K562 (cell line): ENCODE results near the gene DNAJC8. TPM values are rescaled to one million over a fixed set of nuclear protein-coding genes. Genes with fewer than 3 reads are reported as not detected.
A peak's percentile ranks its signal among the peaks of the same experiment; 100 is the strongest.

Experiments used
- AFF4 ChIP-seq: sonication (generic); formaldehyde crosslinking; IDR thresholded peaks from 2 replicates; pipeline ENCODE4 v1.8.0; 2023; ENCODE audit warnings: mild to moderate bottlenecking, missing genetic modification reagents
- BACH1 ChIP-seq: fragments of 200-800 bp; sonication (Bioruptor generic); IDR thresholded peaks from 2 replicates; pipeline ENCODE4 v1.6.1; 2016; ENCODE audit warnings: missing genetic modification characterization, missing compliant biosample characterization
- BRCA1 ChIP-seq, 2 experiments: fragments of 450-650 bp in 1 of 2; sonication (generic) in 1 of 2; formaldehyde crosslinking in 1 of 2; IDR thresholded peaks; 2 replicates each; pipeline versions ENCODE4 v1.5.0 to v1.6.1; 2017 to 2020; ENCODE audit warnings: mild to moderate bottlenecking in 1 of 2, missing genetic modification reagents in 1 of 2
- CTCFL ChIP-seq: IDR thresholded peaks from 2 replicates; pipeline ENCODE4 v1.6.1; 2011; ENCODE audit warnings: borderline replicate concordance, low read depth, mild to moderate bottlenecking, moderate library complexity, low read length; ENCODE audit not compliant: insufficient read depth, poor library complexity, severe bottlenecking
- CXXC5 ChIP-seq: fragments of 250-450 bp; sonication (Bioruptor Pico); IDR thresholded peaks from 2 replicates; pipeline ENCODE4 v1.8.0; 2022; ENCODE audit warnings: inconsistent platforms, mild to moderate bottlenecking, moderate library complexity
- ELK3 ChIP-seq: fragments of 450-650 bp; formaldehyde crosslinking; IDR thresholded peaks from 2 replicates; pipeline ENCODE4 v1.4.0; 2020; ENCODE audit warnings: mild to moderate bottlenecking
- FOXA1 ChIP-seq: fragments of 450-650 bp; IDR thresholded peaks from 2 replicates; pipeline ENCODE4 v1.6.1; 2016; ENCODE audit warnings: mild to moderate bottlenecking, borderline replicate concordance
- MAZ ChIP-seq, 2 experiments: fragments of 450-650 bp in 1 of 2; sonication (generic) in 1 of 2; formaldehyde crosslinking; IDR thresholded peaks in 1 of 2; conservative IDR thresholded peaks in 1 of 2; 2 replicates each; pipeline versions ENCODE4 v1.4.0 to v1.5.0; 2020; ENCODE audit warnings: mild to moderate bottlenecking in 1 of 2, missing genetic modification reagents in 1 of 2
- MYC ChIP-seq, 2 experiments: fragments of 250-450 bp in 1 of 2; sonication (Bioruptor Pico) in 1 of 2; IDR thresholded peaks; 2 replicates each; pipeline versions ENCODE4 v1.5.1 to v1.6.1; 2012 to 2021; ENCODE audit warnings: low read depth in 2 of 2, borderline replicate concordance in 1 of 2, improper control_type of control experiment in 1 of 2, low read length in 1 of 2, mild to moderate bottlenecking in 1 of 2, moderate library complexity in 1 of 2
- NCOA6 ChIP-seq: fragments of 450-650 bp; IDR thresholded peaks from 2 replicates; pipeline ENCODE4 v1.6.1; 2017; ENCODE audit warnings: mild to moderate bottlenecking
- NFYB ChIP-seq: IDR thresholded peaks from 2 replicates; pipeline ENCODE4 v1.6.1; 2011; ENCODE audit warnings: mild to moderate bottlenecking, moderate library complexity; ENCODE audit not compliant: insufficient read length; ENCODE audit errors: extremely low read depth
- SMARCA5 ChIP-seq: fragments of 450-650 bp; IDR thresholded peaks from 2 replicates; pipeline ENCODE4 v1.6.1; 2016
- TCFL5 ChIP-seq: fragments of 250-450 bp; sonication (Bioruptor Pico); conservative IDR thresholded peaks from 2 replicates; pipeline ENCODE4 v1.6.1; 2021; ENCODE audit warnings: mild to moderate bottlenecking, moderate library complexity, matching md5 sums
- TGIF2 ChIP-seq: sonication (generic); formaldehyde crosslinking; IDR thresholded peaks from 2 replicates; pipeline ENCODE4 v1.8.1; 2022; ENCODE audit warnings: mild to moderate bottlenecking, missing genetic modification reagents, moderate library complexity
- TRIM28 ChIP-seq: fragments of 450-650 bp; IDR thresholded peaks from 2 replicates; pipeline ENCODE4 v1.6.1; 2017
- XRCC4 ChIP-seq: IDR thresholded peaks from one replicate; pipeline ENCODE4 v1.6.1; 2011; ENCODE audit not compliant: insufficient read depth, insufficient read length; ENCODE audit errors: extremely low read depth
- ZFP1 ChIP-seq: fragments of 450-650 bp; formaldehyde crosslinking; IDR thresholded peaks from 2 replicates; pipeline ENCODE4 v1.4.0; 2020; ENCODE audit warnings: mild to moderate bottlenecking, mixed read lengths
- polyA plus RNA-seq, 8 experiments: library from polyadenylated mRNA; depleted of rRNA in 4 of 8; stranded (reverse) in 5 of 8; unstranded in 3 of 8; fragments of >200 nt; fragmentation: Nextera tagmentation in 2 of 8; fragmentation: Illumina TruSeq in 1 of 8; extraction: Ambion mirVana in 2 of 8; extraction: Trizol in 1 of 8; gene quantifications; 2 replicates each; pipeline versions ENCODE4 v1.2.1 to v1.2.3, GENCODE V29; 2011 to 2014; ENCODE audit warnings: inconsistent platforms in 1 of 8, missing spikeins in 1 of 8
- total RNA-seq, 7 experiments: library from RNA; depleted of rRNA in 6 of 7; stranded (reverse); fragments of >200 nt in 6 of 7; fragmentation: Illumina TruSeq in 2 of 7; extraction: Trizol in 2 of 7; gene quantifications; 2 replicates each; pipeline versions ENCODE4 v1.2.1 to v1.2.3, GENCODE V29; 2011 to 2021; ENCODE audit warnings: low replicate concordance in 1 of 7
- TF ChIP-seq, protein P1 (sequence below): fragments of 450-650 bp; formaldehyde crosslinking; conservative IDR thresholded peaks from 2 replicates; pipeline ENCODE4 v1.4.0; 2022; ENCODE audit warnings: mild to moderate bottlenecking, missing genetic modification characterization

DNAJC8 gene
- total and polyA plus RNA-seq, 9 of the 15 experiments (the other 6 are each of a cell fraction or from before 2014, with no cell fraction given) = 143 to 508 (median 209) TPM

DNA sequence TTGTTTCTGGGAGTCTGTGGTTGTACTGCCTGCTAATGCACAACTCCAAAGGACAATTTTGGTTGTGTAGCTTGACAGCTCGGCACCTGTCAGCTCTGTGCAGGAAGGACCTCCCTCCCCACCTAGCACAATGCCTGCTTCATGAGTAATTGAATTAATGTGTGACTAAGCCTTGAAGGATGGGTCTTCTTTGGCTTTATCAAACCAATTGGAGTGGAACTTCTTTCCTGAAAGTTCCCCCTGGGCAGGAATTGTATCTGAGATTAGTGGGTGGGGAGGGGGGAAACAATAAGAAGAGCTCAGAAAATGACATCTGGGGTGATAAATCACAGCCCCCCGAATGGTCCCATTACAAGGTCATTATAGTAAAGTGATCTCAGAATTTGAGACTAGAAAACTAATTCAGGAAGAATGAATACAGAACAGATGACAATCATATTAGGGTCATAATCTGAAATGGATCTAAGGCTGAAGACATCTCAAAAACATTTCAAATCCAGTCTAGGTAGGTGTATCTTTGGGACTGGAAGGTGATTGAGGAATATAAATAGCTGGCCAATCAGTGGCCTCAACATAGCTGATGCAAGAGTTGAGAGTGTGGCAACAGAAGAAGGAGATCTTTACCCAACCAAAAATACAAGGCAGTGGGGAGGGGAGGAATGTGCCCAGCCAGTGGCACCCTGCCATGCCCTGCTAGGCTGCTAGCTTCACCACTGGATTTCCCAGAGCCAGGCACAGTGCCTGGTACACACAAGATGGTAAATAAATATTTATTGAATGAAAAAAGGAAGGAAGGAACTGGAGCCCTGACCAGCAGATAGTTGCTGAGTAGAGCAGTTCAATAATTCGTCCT lies 16.4 kb upstream of the DNAJC8 start (continued):
- TF ChIP-seq AFF4 (CRISPR knock-in tag) (no peak), TGIF2 (CRISPR knock-in tag) (no peak), TCFL5 (CRISPR knock-in tag) (no peak), TRIM28 (no peak), CXXC5 (CRISPR knock-in tag) (peak; percentile 65), ELK3 (CRISPR knock-in tag) (no peak), MAZ (CRISPR knock-in tag; conservative IDR thresholded peaks at IDR 0.05 in 1 of 2, IDR thresholded peaks at IDR 0.05 in 1 of 2) (no peak), NCOA6 (no peak), SMARCA5 (no peak), CTCFL (no peak), XRCC4 (no peak), MYC (IDR thresholded peaks at IDR 0.05; ENCODE audit: low read depth, low read length) (peak; percentile 60; the same call in 1 of the 2 replicates), MYC (CRISPR knock-in tag; IDR thresholded peaks at IDR 0.05; ENCODE audit: borderline replicate concordance, low read depth) (no peak), ZFP1 (CRISPR knock-in tag) (no peak), BACH1 (tag) (no peak; the same call in 1 of the 2 replicates), FOXA1 (no peak), BRCA1 (IDR thresholded peaks at IDR 0.05) (no peak), BRCA1 (CRISPR knock-in tag; IDR thresholded peaks at IDR 0.05) (no peak), NFYB (no peak)
- TF ChIP-seq, protein P1, sequence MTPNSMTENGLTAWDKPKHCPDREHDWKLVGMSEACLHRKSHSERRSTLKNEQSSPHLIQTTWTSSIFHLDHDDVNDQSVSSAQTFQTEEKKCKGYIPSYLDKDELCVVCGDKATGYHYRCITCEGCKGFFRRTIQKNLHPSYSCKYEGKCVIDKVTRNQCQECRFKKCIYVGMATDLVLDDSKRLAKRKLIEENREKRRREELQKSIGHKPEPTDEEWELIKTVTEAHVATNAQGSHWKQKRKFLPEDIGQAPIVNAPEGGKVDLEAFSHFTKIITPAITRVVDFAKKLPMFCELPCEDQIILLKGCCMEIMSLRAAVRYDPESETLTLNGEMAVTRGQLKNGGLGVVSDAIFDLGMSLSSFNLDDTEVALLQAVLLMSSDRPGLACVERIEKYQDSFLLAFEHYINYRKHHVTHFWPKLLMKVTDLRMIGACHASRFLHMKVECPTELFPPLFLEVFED = 0 out of 2 replicates have a peak, but pooled peaks have one; percentile 16
